GM18951 (cell line): ENCODE data around the gene HSD17B12.

Experiments used
- POLR2A ChIP-seq: IDR thresholded peaks from 4 replicates; pipeline ENCODE4 v1.6.1; 2011; ENCODE audit warnings: mild to moderate bottlenecking; ENCODE audit not compliant: insufficient read length, insufficient read depth; ENCODE audit errors: extremely low read depth
- in situ Hi-C: fragments of 300-500 bp; cut with MboI; formaldehyde crosslinking; loops from one replicate; pipeline ENCODE4 v1.12.0; 2022; ENCODE audit warnings: low sequenced_read_pairs, mixed read lengths, inconsistent platforms; ENCODE audit not compliant: unreplicated experiment

Gene HSD17B12

GRCh38 chr11:43853781-43854180 lies 173.2 kb downstream of the HSD17B12 start:
- no peak for TF ChIP-seq POLR2A
- in situ Hi-C loops: no loop called here

GRCh38 chr11:43856993-43857392 lies 176.5 kb downstream of the HSD17B12 start:
- in situ Hi-C loops: no loop called here
- no peak for TF ChIP-seq POLR2A

GRCh38 chr11:43861141-43861540 lies 180.6 kb downstream of the HSD17B12 start:
- TF ChIP-seq POLR2A: no peak
- in situ Hi-C loops: no loop called here

GRCh38 chr11:43866520-43866919 lies 186.0 kb downstream of the HSD17B12 start:
- TF ChIP-seq POLR2A: no peak
- in situ Hi-C loops: no loop called here

DNA sequence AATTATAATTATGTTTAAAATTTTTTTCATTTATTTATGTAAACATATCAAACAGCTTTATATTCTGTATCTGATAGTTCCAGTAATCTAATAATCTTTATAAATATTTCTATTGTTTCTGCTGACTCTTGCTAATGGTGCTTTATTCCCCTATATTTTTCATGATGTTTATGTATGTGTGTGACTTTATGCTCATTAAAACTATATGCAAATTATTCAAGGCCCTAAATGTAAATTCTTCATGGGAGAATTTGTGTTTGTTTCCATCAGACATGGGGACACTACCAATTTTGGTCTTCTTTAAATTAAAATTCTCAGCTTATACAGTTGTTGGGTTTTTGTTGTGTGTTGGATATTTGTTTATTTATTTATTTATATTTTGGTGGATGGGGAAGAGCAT lies 186.4 kb downstream of the HSD17B12 start:
- no peak for TF ChIP-seq POLR2A
- in situ Hi-C loops: no loop called here

DNA sequence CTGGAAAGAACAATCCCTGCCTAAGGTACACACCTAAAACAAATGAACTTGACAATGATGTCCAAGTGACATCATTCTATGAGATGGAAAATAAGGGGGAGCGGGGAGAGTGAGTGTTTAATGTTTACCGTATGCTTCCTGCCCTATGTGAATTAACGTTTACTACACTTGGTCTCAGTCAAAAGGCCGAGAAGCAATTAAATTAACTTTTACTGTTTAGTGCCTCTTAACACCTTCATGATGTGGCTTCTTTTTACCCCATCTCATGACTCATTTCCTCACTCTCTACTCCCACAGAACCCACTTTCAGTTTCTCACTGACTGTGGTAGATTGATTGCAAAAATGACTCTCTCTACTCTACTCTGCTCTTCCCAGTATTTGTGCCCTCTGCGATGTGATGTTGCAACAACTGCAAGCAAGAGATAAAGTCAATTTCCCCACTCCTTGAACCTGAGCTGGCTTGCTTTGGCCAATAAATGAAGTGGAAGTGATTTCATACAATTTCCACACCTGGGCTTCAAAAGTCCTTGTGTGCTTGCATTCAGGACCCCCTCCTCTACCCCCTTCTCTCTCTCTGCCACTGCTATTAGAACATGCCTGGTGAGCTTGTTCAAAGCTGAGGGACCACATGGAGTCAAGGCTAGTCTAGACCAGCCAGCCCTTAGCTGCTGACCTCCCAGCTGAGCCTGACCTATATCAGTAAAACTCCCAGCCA lies 188.5 kb downstream of the HSD17B12 start:
- in situ Hi-C loops: no loop called here
- no peak for TF ChIP-seq POLR2A

GRCh38 chr11:43871051-43871450 lies 190.5 kb downstream of the HSD17B12 start:
- TF ChIP-seq POLR2A: no peak
- in situ Hi-C loops: no loop called here

- TF ChIP-seq POLR2A: no peak
- in situ Hi-C loops: no loop called here
Measured at GRCh38 chr11:43872995-43873394, 192.5 kb downstream of the HSD17B12 start.

DNA sequence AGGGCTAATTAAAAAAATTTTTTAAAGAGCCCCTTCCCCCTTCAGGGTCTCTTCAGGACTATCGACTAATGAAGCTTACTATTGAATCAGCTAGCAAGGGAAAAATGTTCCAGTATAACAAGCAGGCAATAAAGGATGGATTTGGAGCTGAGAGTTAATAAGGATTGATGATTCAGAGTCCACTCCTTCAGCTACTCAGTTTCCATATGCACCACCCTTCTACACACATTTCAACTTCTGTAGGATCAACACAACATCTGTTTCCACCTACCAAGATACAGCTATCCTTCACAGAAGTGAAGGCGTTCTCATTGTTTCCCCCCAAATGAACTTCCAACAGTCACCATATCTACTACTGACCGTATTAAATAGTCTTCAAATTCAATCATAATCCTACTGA lies 193.5 kb downstream of the HSD17B12 start:
- in situ Hi-C loops: no loop called here
- TF ChIP-seq POLR2A: no peak

GRCh38 chr11:43874738-43875137 lies 194.2 kb downstream of the HSD17B12 start:
- TF ChIP-seq POLR2A: no peak
- in situ Hi-C loops: no loop called here

GRCh38 chr11:43879789-43880639 lies 199.5 kb downstream of the HSD17B12 start:
- in situ Hi-C loops: no loop called here

DNA sequence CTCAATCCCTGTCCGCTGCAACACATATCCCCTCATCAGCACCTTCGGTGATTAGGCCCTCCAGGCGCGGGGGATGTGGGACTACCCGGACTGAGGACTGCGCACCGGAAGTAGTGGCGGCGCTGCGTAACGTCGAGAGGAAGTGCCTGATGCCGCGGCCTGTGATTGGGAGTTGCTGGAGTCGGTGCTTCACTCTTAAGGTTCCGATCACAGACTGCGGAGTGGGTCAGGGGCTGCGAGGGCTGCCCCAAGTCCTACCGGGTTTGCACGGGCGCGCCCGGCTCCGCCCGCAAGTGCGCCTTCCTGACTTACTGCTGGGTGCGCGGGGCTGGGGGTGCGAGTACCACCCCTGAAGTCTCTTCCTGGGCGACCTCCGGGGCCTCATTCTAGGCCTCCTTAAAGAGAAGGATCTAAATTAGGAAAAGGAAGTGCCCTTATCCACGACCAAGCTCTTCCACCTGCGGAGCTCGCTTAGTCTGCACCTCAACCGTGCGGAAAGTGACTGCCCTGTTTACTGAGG lies 200.2 kb downstream of the HSD17B12 start, which contains the start of gene ALKBH3:
Gene ALKBH3 (plus strand): TSS at position 192 of the 520 bp plus-strand sequence. CDS start 1,822 bp downstream, outside the sequence.
- TF ChIP-seq POLR2A: peak; percentile 66
- in situ Hi-C loops: no loop called here

More at GRCh38 chr11:43879789-43880639, 199.5 kb downstream of the HSD17B12 start:
- TF ChIP-seq POLR2A: no peak

- TF ChIP-seq POLR2A: no peak
Measured at GRCh38 chr11:43892851-43893250, 212.3 kb downstream of the HSD17B12 start.

More at GRCh38 chr11:43892851-43893250, 212.3 kb downstream of the HSD17B12 start:
- in situ Hi-C loops: no loop called here
